A549 (cell line): Measurements from ENCODE around the gene SHLD1. TPM values are rescaled to one million over a fixed set of nuclear protein-coding genes. Genes with fewer than 3 reads are reported as not detected.
A peak's percentile ranks its signal among the peaks of the same experiment; 100 is the strongest.

Source experiments
- ATAC-seq, 2 experiments: fragments of 200-7000 bp in 1 of 2; fragments of >200 bp in 1 of 2; cut with Nextera tagmentation in 1 of 2; cut with Tn5 transposase in 1 of 2; 3 replicates each; pipeline versions ENCODE4 v1.8.0 to v1.9.1; 2018 to 2020; ENCODE audit warnings: mild to moderate bottlenecking in 1 of 2, moderate library complexity in 1 of 2
- CTCF ChIA-PET: fragments of 300-600 bp; sonication (Branson Sonifier 250); formaldehyde crosslinking; extraction: SDS; loops from one replicate; lab custom pipeline; 2021; ENCODE audit warnings: antibody characterized with exemption, inconsistent platforms; lab: Yijun Ruan, JAX
- POLR2A ChIA-PET: fragments of 350-600 bp; formaldehyde crosslinking; extraction: SDS; loops from one replicate; lab custom pipeline; 2021; ENCODE audit warnings: antibody characterized with exemption, inconsistent platforms; lab: Yijun Ruan, JAX
- DNase-seq, 2 experiments: peaks; one replicate each; pipeline versions ENCODE4 v3.0.0 to v3.0.0-alpha.2; 2011 to 2016; ENCODE audit warnings: low read depth in 1 of 2, low spot score in 1 of 2
- FAIRE-seq: peaks from 2 replicates; lab custom pipeline; 2011; peaks lifted over from hg19 to GRCh38; lab: Jason Lieb, UNC
- H3K27ac ChIP-seq, 2 experiments: fragments of >200 bp; sonication (Bioruptor Twin); formaldehyde crosslinking; 3 replicates each; pipeline ENCODE4 v1.5.1; 2016 to 2017
- H3K4me1 ChIP-seq: fragments of >200 bp; sonication (Bioruptor Twin); formaldehyde crosslinking; 3 replicates; pipeline ENCODE4 v1.6.1; 2016
- H3K4me2 ChIP-seq: fragments of >200 bp; sonication (Bioruptor Twin); formaldehyde crosslinking; 3 replicates; pipeline ENCODE4 v1.6.1; 2016
- H3K4me3 ChIP-seq: fragments of >200 bp; sonication (Bioruptor Twin); formaldehyde crosslinking; 3 replicates; pipeline ENCODE4 v1.5.1; 2016
- H3K9me3 ChIP-seq: fragments of >200 bp; sonication (Bioruptor Twin); formaldehyde crosslinking; 3 replicates; pipeline ENCODE4 v1.6.1; 2016
- BHLHE40 ChIP-seq: IDR thresholded peaks from 2 replicates; pipeline ENCODE4 v1.6.1; 2012; ENCODE audit warnings: low read depth, low read length, inconsistent platforms
- CBX2 ChIP-seq: fragments of 200-600 bp; sonication (generic); IDR thresholded peaks from 2 replicates; pipeline ENCODE4 v1.6.1; 2016; ENCODE audit warnings: low read depth, mild to moderate bottlenecking, borderline replicate concordance
- CEBPB ChIP-seq, 2 experiments: fragments of >200 bp in 1 of 2; sonication (Bioruptor Twin) in 1 of 2; formaldehyde crosslinking in 1 of 2; IDR thresholded peaks; 2 replicates each; pipeline ENCODE4 v1.6.1; 2012 to 2016
- CHD2 ChIP-seq: fragments of 150-350 bp; IDR thresholded peaks from 2 replicates; pipeline ENCODE4 v1.6.1; 2014; ENCODE audit warnings: low read length; ENCODE audit not compliant: partially characterized antibody
- CHD4 ChIP-seq: fragments of 200-600 bp; sonication (generic); IDR thresholded peaks from 2 replicates; pipeline ENCODE4 v1.6.1; 2016; ENCODE audit warnings: antibody characterized with exemption, mild to moderate bottlenecking, borderline replicate concordance
- EHF ChIP-seq: fragments of 250-450 bp; sonication (Bioruptor Pico); IDR thresholded peaks from 2 replicates; pipeline ENCODE4 v1.5.0; 2020; ENCODE audit warnings: mild to moderate bottlenecking
- EHMT2 ChIP-seq: fragments of 200-600 bp; sonication (generic); IDR thresholded peaks from 2 replicates; pipeline ENCODE4 v1.6.1; 2016; ENCODE audit warnings: antibody characterized with exemption, low read depth, mild to moderate bottlenecking, moderate library complexity
- ELK1 ChIP-seq: fragments of 150-350 bp; IDR thresholded peaks from 2 replicates; pipeline ENCODE4 v1.6.1; 2014; ENCODE audit warnings: low read depth, mild to moderate bottlenecking, low read length
- EP300 ChIP-seq, 2 experiments: fragments of >200 bp; sonication (Bioruptor Twin); formaldehyde crosslinking; IDR thresholded peaks; 2 replicates in 1 of 2; 3 replicates in 1 of 2; pipeline ENCODE4 v1.6.1; 2016 to 2017
- FOXS1 ChIP-seq: fragments of 250-450 bp; sonication (Bioruptor Pico); IDR thresholded peaks from 2 replicates; pipeline ENCODE4 v1.5.0; 2020; ENCODE audit warnings: mild to moderate bottlenecking, moderate library complexity
- HEYL ChIP-seq: fragments of 250-450 bp; sonication (Bioruptor Pico); IDR thresholded peaks from 2 replicates; pipeline ENCODE4 v1.8.0; 2021; ENCODE audit warnings: mild to moderate bottlenecking, moderate library complexity
- HOXB5 ChIP-seq: fragments of 250-450 bp; sonication (Bioruptor Pico); IDR thresholded peaks from 2 replicates; pipeline ENCODE4 v1.5.0; 2020; ENCODE audit warnings: mild to moderate bottlenecking, moderate library complexity
- JUN ChIP-seq, 2 experiments: fragments of >200 bp; sonication (Bioruptor Twin); formaldehyde crosslinking; IDR thresholded peaks; 2 replicates in 1 of 2; 3 replicates in 1 of 2; pipeline ENCODE4 v1.6.1; 2016 to 2017
- JUNB ChIP-seq: fragments of >200 bp; sonication (Bioruptor Twin); formaldehyde crosslinking; IDR thresholded peaks from 2 replicates; pipeline ENCODE4 v1.6.1; 2016
- KDM1A ChIP-seq: fragments of 200-600 bp; sonication (generic); IDR thresholded peaks from 2 replicates; pipeline ENCODE4 v1.6.1; 2016; ENCODE audit warnings: low read depth, mild to moderate bottlenecking
- MAFK ChIP-seq: fragments of 450-650 bp; IDR thresholded peaks from 2 replicates; pipeline ENCODE4 v1.6.1; 2014; ENCODE audit not compliant: partially characterized antibody
- MYC ChIP-seq: IDR thresholded peaks from 2 replicates; pipeline ENCODE4 v1.6.1; 2012; ENCODE audit warnings: mild to moderate bottlenecking, inconsistent platforms, low read length, improper control_type of control experiment, borderline replicate concordance
- NFE2L2 ChIP-seq: fragments of 150-350 bp; conservative IDR thresholded peaks from 2 replicates; pipeline ENCODE4 v1.6.1; 2014; ENCODE audit warnings: low read length
- PHF8 ChIP-seq: fragments of 200-600 bp; sonication (generic); IDR thresholded peaks from 2 replicates; pipeline ENCODE4 v1.6.1; 2016; ENCODE audit warnings: low read depth, mild to moderate bottlenecking, antibody characterized with exemption, moderate library complexity, borderline replicate concordance
- RCOR1 ChIP-seq: fragments of 150-350 bp; IDR thresholded peaks from 2 replicates; pipeline ENCODE4 v1.6.1; 2014; ENCODE audit warnings: antibody characterized with exemption, low read length, low read depth
- RFX5 ChIP-seq: fragments of 450-650 bp; IDR thresholded peaks from 2 replicates; pipeline ENCODE4 v1.7.1; 2014; ENCODE audit warnings: antibody characterized with exemption, mild to moderate bottlenecking, moderate library complexity
- RNF2 ChIP-seq: fragments of 200-600 bp; sonication (generic); IDR thresholded peaks from 2 replicates; pipeline ENCODE4 v1.6.1; 2016; ENCODE audit warnings: low read depth, mild to moderate bottlenecking, antibody characterized with exemption, moderate library complexity, borderline replicate concordance
- TP53 ChIP-seq: fragments of 250-450 bp; sonication (Bioruptor Pico); IDR thresholded peaks from 2 replicates; pipeline ENCODE4 v1.5.0; 2021; ENCODE audit warnings: mild to moderate bottlenecking, moderate library complexity
- ZC3H11A ChIP-seq: fragments of 450-650 bp; IDR thresholded peaks from 2 replicates; pipeline ENCODE4 v1.6.1; 2014; ENCODE audit warnings: antibody characterized with exemption, mild to moderate bottlenecking
- WGBS: methylation state at CpG from one replicate; pipeline ENCODE4 v1.1.6; 2017; ENCODE audit errors: missing lambda C conversion rate; 5-methylcytosine and 5-hydroxymethylcytosine counted together
- polyA plus RNA-seq, 4 experiments: library from polyadenylated mRNA; depleted of rRNA in 3 of 4; stranded (reverse); fragments of >200 nt; fragmentation: RNase III in 1 of 4; extraction: RNeasy Plus Mini Kit Qiagen cat#74134 plus additional on column Dnase treatment in 1 of 4; gene quantifications; 2 replicates in 3 of 4; 3 replicates in 1 of 4; pipeline ENCODE4 v1.2.3, GENCODE V29; 2011 to 2017
- TF ChIP-seq, protein P1 (sequence below): fragments of >200 bp; sonication (Bioruptor Twin); formaldehyde crosslinking; IDR thresholded peaks from 3 replicates; pipeline ENCODE4 v1.5.1; 2016
- TF ChIP-seq, protein P2 (sequence below): fragments of 450-650 bp; IDR thresholded peaks from 2 replicates; pipeline ENCODE4 v1.6.1; 2014; ENCODE audit warnings: antibody characterized with exemption
- TF ChIP-seq, protein P3 (sequence below): fragments of >200 bp; sonication (Bioruptor Twin); formaldehyde crosslinking; IDR thresholded peaks from 2 replicates; pipeline ENCODE4 v1.6.1; 2016
- TF ChIP-seq, protein P4 (sequence below): fragments of >200 bp; sonication (Bioruptor Twin); formaldehyde crosslinking; IDR thresholded peaks from 3 replicates; pipeline ENCODE4 v1.6.1; 2016
- TF ChIP-seq, protein P5 (sequence below): fragments of 250-450 bp; sonication (Bioruptor Pico); IDR thresholded peaks from 2 replicates; pipeline ENCODE4 v1.5.0; 2020; ENCODE audit warnings: low read depth, mild to moderate bottlenecking, moderate library complexity

The SHLD1 gene
- polyA plus RNA-seq, 2 of the 4 experiments (the other 2 are of a cell fraction): 6.5 to 18.4 TPM

DNA sequence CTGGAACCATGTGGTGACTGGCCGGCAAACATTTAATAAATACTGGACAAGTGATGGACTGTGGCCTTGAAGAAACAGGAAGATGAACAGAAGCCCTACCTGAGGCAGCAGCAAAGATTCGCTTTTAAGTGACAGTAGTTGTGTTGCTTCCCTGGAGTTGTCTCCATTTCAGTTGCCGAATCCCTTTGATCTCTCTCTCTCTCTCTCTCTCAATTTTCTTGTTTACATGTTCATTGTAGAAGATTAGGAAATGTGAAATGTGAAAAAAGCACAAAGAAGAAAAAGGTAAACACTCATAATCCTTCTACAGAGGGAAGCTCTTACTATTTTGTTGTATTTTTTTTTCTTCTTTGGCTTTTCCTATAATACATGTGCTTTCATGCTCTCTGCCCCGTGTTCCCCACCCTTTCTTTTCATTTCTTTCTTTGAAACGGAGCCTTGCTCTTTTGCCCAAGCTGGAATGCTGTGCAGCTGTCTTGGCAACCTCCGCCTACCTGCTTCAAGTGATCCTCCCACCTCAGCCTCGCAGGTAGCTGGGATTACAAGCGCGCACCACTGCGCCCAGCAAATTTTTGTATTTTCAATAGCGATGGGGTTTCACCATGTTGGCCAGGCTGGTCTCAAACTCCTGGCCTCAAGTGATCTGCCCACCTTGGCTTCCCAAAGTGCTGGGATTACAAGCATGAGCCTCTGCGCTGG, 81.5 kb downstream of the SHLD1 start:
- no peak overlapping the region for H3K4me3 ChIP-seq
- H3K4me1 ChIP-seq: peaks cover 21% of the 10 kb centered on the region
- no peak for ATAC-seq
- CTCF ChIA-PET: interaction anchor here (2.1 to 2.4 kb wide), 2 partner anchors 44 to 303 kb away, joined by 6 to 10 read pairs; no protein-coding TSS in a partner anchor
- WGBS: 81% methylated on average over 12 of the region's 12 CpGs
- FAIRE-seq: no peak
- DNase-seq: no peak
- no peak overlapping the region for H3K4me2 ChIP-seq
- POLR2A ChIA-PET: no interaction called here
- H3K27ac ChIP-seq: no peak overlapping the region
- TF ChIP-seq TP53 (CRISPR knock-in tag): no peak
- TF ChIP-seq, protein P1, sequence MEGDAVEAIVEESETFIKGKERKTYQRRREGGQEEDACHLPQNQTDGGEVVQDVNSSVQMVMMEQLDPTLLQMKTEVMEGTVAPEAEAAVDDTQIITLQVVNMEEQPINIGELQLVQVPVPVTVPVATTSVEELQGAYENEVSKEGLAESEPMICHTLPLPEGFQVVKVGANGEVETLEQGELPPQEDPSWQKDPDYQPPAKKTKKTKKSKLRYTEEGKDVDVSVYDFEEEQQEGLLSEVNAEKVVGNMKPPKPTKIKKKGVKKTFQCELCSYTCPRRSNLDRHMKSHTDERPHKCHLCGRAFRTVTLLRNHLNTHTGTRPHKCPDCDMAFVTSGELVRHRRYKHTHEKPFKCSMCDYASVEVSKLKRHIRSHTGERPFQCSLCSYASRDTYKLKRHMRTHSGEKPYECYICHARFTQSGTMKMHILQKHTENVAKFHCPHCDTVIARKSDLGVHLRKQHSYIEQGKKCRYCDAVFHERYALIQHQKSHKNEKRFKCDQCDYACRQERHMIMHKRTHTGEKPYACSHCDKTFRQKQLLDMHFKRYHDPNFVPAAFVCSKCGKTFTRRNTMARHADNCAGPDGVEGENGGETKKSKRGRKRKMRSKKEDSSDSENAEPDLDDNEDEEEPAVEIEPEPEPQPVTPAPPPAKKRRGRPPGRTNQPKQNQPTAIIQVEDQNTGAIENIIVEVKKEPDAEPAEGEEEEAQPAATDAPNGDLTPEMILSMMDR: no peak
- TF ChIP-seq RCOR1: no peak
- TF ChIP-seq MYC: no peak
- TF ChIP-seq, protein P2, sequence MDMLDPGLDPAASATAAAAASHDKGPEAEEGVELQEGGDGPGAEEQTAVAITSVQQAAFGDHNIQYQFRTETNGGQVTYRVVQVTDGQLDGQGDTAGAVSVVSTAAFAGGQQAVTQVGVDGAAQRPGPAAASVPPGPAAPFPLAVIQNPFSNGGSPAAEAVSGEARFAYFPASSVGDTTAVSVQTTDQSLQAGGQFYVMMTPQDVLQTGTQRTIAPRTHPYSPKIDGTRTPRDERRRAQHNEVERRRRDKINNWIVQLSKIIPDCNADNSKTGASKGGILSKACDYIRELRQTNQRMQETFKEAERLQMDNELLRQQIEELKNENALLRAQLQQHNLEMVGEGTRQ: no peak
- no peak for TF ChIP-seq ELK1
- TF ChIP-seq FOXS1 (CRISPR knock-in tag): no peak
- TF ChIP-seq, protein P3, sequence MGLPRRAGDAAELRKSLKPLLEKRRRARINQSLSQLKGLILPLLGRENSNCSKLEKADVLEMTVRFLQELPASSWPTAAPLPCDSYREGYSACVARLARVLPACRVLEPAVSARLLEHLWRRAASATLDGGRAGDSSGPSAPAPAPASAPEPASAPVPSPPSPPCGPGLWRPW: no peak
- TF ChIP-seq BHLHE40: no peak
- no peak for TF ChIP-seq RFX5
- TF ChIP-seq NFE2L2: no peak
- TF ChIP-seq HEYL (CRISPR knock-in tag): no peak
- TF ChIP-seq CEBPB (IDR thresholded peaks at IDR 0.05): no peak
- TF ChIP-seq, protein P4, sequence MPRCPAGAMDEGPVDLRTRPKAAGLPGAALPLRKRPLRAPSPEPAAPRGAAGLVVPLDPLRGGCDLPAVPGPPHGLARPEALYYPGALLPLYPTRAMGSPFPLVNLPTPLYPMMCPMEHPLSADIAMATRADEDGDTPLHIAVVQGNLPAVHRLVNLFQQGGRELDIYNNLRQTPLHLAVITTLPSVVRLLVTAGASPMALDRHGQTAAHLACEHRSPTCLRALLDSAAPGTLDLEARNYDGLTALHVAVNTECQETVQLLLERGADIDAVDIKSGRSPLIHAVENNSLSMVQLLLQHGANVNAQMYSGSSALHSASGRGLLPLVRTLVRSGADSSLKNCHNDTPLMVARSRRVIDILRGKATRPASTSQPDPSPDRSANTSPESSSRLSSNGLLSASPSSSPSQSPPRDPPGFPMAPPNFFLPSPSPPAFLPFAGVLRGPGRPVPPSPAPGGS: no peak
- TF ChIP-seq, protein P5, sequence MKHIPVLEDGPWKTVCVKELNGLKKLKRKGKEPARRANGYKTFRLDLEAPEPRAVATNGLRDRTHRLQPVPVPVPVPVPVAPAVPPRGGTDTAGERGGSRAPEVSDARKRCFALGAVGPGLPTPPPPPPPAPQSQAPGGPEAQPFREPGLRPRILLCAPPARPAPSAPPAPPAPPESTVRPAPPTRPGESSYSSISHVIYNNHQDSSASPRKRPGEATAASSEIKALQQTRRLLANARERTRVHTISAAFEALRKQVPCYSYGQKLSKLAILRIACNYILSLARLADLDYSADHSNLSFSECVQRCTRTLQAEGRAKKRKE: no peak
- no peak for TF ChIP-seq RNF2
- no peak for TF ChIP-seq JUNB
- TF ChIP-seq EP300 (IDR thresholded peaks at IDR 0.05): no peak
- TF ChIP-seq, all 56 proteins: peak for 0
- no peaks in the 10 kb centered on the region for H3K9me3 ChIP-seq

DNA sequence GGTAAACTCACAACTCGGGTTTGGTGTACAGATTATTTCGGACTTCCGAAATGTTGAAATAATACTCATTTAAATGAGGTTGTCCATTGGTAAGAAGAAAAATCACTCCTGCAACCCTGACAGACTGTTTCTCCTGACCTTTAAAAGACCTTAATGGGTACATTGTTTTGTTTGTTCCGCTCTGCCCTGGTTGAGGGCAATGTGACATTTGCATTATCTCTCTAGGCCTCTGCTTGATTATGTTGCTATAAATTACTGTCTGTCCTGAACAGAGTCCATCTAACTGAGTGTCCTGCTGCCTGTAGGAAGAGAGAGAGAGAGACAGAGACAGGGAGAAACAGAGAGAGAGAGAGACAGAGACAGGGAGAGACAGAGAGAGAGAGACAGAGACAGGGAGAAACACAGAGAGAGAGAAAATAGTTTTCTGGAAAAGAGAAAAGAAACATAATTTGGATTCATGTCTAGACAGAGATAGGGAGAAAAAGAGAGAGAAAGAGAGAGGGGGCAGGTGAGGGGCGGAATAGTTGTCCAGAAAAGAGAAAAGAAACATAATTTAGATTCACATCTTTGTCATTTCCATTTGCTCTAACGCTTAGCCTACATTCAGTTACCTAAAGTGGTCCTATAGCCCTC, 83.2 kb downstream of the SHLD1 start:
- FAIRE-seq: no peak

More for the DNA sequence above, 83.2 kb downstream of the SHLD1 start:
- ATAC-seq (no peak), DNase-seq (no peak)
- TF ChIP-seq EP300 (IDR thresholded peaks at IDR 0.05): no peak
- no peak for TF ChIP-seq NFE2L2
- no peak for TF ChIP-seq EHF (CRISPR knock-in tag)
- no peak for TF ChIP-seq CHD4
- TF ChIP-seq PHF8: no peak
- TF ChIP-seq KDM1A: no peak
- no peak for TF ChIP-seq EHMT2
- TF ChIP-seq BHLHE40: no peak
- no peak for TF ChIP-seq JUN (IDR thresholded peaks at IDR 0.05)
- TF ChIP-seq FOXS1 (CRISPR knock-in tag): no peak
- TF ChIP-seq CHD2: no peak
- TF ChIP-seq HOXB5: no peak
- no peak for TF ChIP-seq ZC3H11A
- TF ChIP-seq CBX2: no peak
- no peak for TF ChIP-seq MAFK
- H3K4me3 ChIP-seq: no peak overlapping the region
- WGBS: 88% methylated on average over 6 of the region's 6 CpGs
- no peak overlapping the region for H3K4me2 ChIP-seq
- H3K4me1 ChIP-seq: peaks cover 23% of the 10 kb centered on the region
- CTCF ChIA-PET: interaction anchor here (0.5 to 3.9 kb wide), 5 partner anchors 9 to 304 kb away, joined by 4 to 14 read pairs (median 5); no protein-coding TSS in a partner anchor
- peak overlapping the region in 1 of 2 experiments; percentile 12; a peak in 1 of 6 replicates for H3K27ac ChIP-seq
- POLR2A ChIA-PET: no interaction called here
- no peaks in the 10 kb centered on the region for H3K9me3 ChIP-seq
